Measurements from ENCODE around the gene RIN3. TPM values are rescaled to one million over a fixed set of nuclear protein-coding genes. Genes with fewer than 3 reads are reported as not detected.

The RIN3 gene
- total and polyA plus RNA-seq, 4 donors, result 5.0 to 15.6 (median 9.0) TPM

DNA sequence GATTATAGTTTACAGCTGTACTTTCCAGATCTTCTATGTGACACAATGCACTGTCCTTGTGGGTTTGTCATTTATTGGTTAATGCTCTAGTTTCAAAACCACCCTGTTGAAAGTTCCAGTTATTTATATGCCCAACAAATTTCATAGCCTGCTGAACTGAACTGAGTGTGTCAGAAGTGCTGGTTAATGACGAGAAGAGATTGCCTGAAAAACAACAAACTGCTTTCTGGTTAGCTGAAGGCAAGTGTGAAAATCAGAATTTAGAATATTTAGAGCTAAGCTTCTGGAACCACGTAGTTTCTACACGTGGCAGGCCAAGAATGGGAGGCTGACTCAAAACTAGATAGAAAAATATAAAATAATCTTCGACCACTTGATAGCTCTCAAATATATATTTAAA is 19.1 kb upstream of the RIN3 start:
- no peak overlapping the region for H3K4me3 ChIP-seq (ENCODE audit: low read depth in 1 of 3, low read length in 3 of 3)
- no peak overlapping the region for H3K27ac ChIP-seq (ENCODE audit: low read depth in 1 of 2, low read length in 2 of 2)
- no peaks in the 10 kb centered on the region for H3K27me3 ChIP-seq (ENCODE audit: control insufficient read depth in 4 of 4, insufficient read depth in 4 of 4, low read length in 3 of 4)
- no peaks in the 10 kb centered on the region for H3K9me3 ChIP-seq (ENCODE audit: control insufficient read depth in 4 of 4, low read length in 3 of 4)
- H3K36me3 ChIP-seq (ENCODE audit: control insufficient read depth in 4 of 4, insufficient read depth in 3 of 4, low read depth in 1 of 4, low read length in 3 of 4), result no peaks in the 10 kb centered on the region
- H3K9ac ChIP-seq (ENCODE audit: low read depth in 1 of 2, low read length in 2 of 2), result no peak overlapping the region
- 84% methylated on average over 4 of the region's 4 CpGs for WGBS
- no peaks in the 10 kb centered on the region for H3K4me1 ChIP-seq (ENCODE audit: control insufficient read depth in 4 of 4, insufficient read depth in 4 of 4, low read length in 3 of 4)
- TF ChIP-seq RXRA (IDR thresholded peaks at IDR 0.05), result no peak
- no peak for TF ChIP-seq HNF4A (conservative IDR thresholded peaks at IDR 0.05)
- TF ChIP-seq EGR1 (IDR thresholded peaks at IDR 0.05; ENCODE audit: low read depth in 2 of 2), result no peak
- TF ChIP-seq YY1 (IDR thresholded peaks at IDR 0.05), result no peak
- TF ChIP-seq ZBTB33 (IDR thresholded peaks at IDR 0.05), result no peak
- TF ChIP-seq GABPA (IDR thresholded peaks at IDR 0.05 in 1 of 2, conservative IDR thresholded peaks at IDR 0.05 in 1 of 2), result no peak
- no peak for TF ChIP-seq FOXA2 (IDR thresholded peaks at IDR 0.05)
- no peak for TF ChIP-seq FOXA1 (IDR thresholded peaks at IDR 0.05)
- no peak for TF ChIP-seq HNF4G (IDR thresholded peaks at IDR 0.05)
- TF ChIP-seq RAD21 (IDR thresholded peaks at IDR 0.05), result no peak
- no peak for TF ChIP-seq SP1 (IDR thresholded peaks at IDR 0.05)
- no peak for TF ChIP-seq REST (IDR thresholded peaks at IDR 0.05)
- TF ChIP-seq MAX (IDR thresholded peaks at IDR 0.05), result no peak
- no peak for DNase-seq (ENCODE audit: low spot score)

DNA sequence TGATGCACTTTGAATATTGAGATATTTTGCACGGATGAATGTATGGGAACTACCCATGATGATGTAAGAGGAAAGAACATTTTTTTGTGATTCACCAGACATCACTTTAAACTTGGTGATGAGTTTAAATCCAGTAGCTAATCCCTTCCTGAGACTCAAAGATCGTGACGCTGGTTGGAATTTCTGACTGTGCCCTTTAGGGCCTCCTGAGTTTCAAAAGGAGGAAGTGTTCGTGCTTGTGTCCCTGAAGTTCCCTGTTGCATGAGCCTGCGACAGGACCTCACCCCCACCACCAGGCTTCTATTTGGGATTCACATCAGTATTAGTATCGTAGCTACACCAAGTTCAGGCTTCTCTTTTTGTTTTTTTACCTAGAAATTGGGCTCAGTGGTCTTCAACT is 18.6 kb upstream of the RIN3 start:
- Histone ChIP-seq H3K27ac (ENCODE audit: low read depth in 1 of 2, low read length in 2 of 2) (no peak overlapping the region), H3K36me3 (ENCODE audit: control insufficient read depth in 4 of 4, insufficient read depth in 3 of 4, low read depth in 1 of 4, low read length in 3 of 4) (no peaks in the 10 kb centered on the region), H3K4me1 (ENCODE audit: control insufficient read depth in 4 of 4, insufficient read depth in 4 of 4, low read length in 3 of 4) (no peaks in the 10 kb centered on the region), H3K9me3 (ENCODE audit: control insufficient read depth in 4 of 4, low read length in 3 of 4) (no peaks in the 10 kb centered on the region), H3K9ac (ENCODE audit: low read depth in 1 of 2, low read length in 2 of 2) (no peak overlapping the region), H3K4me3 (ENCODE audit: low read depth in 1 of 3, low read length in 3 of 3) (no peak overlapping the region), H3K27me3 (ENCODE audit: control insufficient read depth in 4 of 4, insufficient read depth in 4 of 4, low read length in 3 of 4) (no peaks in the 10 kb centered on the region)
- TF ChIP-seq MAX (IDR thresholded peaks at IDR 0.05), result no peak
- no peak for TF ChIP-seq FOXA1 (IDR thresholded peaks at IDR 0.05)
- TF ChIP-seq, protein P1, sequence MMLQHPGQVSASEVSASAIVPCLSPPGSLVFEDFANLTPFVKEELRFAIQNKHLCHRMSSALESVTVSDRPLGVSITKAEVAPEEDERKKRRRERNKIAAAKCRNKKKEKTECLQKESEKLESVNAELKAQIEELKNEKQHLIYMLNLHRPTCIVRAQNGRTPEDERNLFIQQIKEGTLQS (IDR thresholded peaks at IDR 0.05), result no peak
- no peak for TF ChIP-seq NR2F2 (IDR thresholded peaks at IDR 0.05)
- TF ChIP-seq ZBTB33 (IDR thresholded peaks at IDR 0.05), result no peak
- TF ChIP-seq RXRA (IDR thresholded peaks at IDR 0.05), result no peak
- TF ChIP-seq FOXA2 (IDR thresholded peaks at IDR 0.05), result no peak
- no peak for TF ChIP-seq RAD21 (IDR thresholded peaks at IDR 0.05)
- no peak for TF ChIP-seq REST (IDR thresholded peaks at IDR 0.05)
- no peak for TF ChIP-seq HNF4A (conservative IDR thresholded peaks at IDR 0.05)
- TF ChIP-seq YY1 (IDR thresholded peaks at IDR 0.05), result no peak
- no peak for TF ChIP-seq SP1 (IDR thresholded peaks at IDR 0.05)
- TF ChIP-seq TAF1 (conservative IDR thresholded peaks at IDR 0.05), result no peak
- TF ChIP-seq, protein P2, sequence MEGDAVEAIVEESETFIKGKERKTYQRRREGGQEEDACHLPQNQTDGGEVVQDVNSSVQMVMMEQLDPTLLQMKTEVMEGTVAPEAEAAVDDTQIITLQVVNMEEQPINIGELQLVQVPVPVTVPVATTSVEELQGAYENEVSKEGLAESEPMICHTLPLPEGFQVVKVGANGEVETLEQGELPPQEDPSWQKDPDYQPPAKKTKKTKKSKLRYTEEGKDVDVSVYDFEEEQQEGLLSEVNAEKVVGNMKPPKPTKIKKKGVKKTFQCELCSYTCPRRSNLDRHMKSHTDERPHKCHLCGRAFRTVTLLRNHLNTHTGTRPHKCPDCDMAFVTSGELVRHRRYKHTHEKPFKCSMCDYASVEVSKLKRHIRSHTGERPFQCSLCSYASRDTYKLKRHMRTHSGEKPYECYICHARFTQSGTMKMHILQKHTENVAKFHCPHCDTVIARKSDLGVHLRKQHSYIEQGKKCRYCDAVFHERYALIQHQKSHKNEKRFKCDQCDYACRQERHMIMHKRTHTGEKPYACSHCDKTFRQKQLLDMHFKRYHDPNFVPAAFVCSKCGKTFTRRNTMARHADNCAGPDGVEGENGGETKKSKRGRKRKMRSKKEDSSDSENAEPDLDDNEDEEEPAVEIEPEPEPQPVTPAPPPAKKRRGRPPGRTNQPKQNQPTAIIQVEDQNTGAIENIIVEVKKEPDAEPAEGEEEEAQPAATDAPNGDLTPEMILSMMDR (IDR thresholded peaks at IDR 0.05; ENCODE audit: low read depth, low read length, missing input control), result no peak
- TF ChIP-seq HNF4G (IDR thresholded peaks at IDR 0.05), result no peak
- 82% methylated on average over 6 of the region's 6 CpGs for WGBS
- DNase-seq (ENCODE audit: low spot score), result no peak

All from liver (tissue), 9 donors.